GM12875 (cell line): Measurements from ENCODE around the gene KLHL9.
A peak's percentile ranks its signal among the peaks of the same experiment; 100 is the strongest.

Experiments used
- H3K4me3 ChIP-seq: one replicate; pipeline ENCODE4 v1.5.1; 2011; ENCODE audit warnings: low read depth, low read length, control low read depth
- CTCF ChIP-seq: IDR thresholded peaks from 2 replicates; pipeline ENCODE4 v1.5.1; 2011; ENCODE audit warnings: low read depth, mild to moderate bottlenecking, control low read depth, inconsistent platforms, low read length, moderate library complexity, borderline replicate concordance; ENCODE audit not compliant: insufficient read depth

Gene KLHL9

GRCh38 chr9:21331676-21332402 is 3.4 kb downstream of the KLHL9 start:
- H3K4me3 ChIP-seq = no peak overlapping the region
- TF ChIP-seq CTCF = no peak

- no peak overlapping the region for H3K4me3 ChIP-seq
- peak; percentile 37; the same call in 1 of the 2 replicates for TF ChIP-seq CTCF
Observed at GRCh38 chr9:21326526-21327139, 8.6 kb downstream of the KLHL9 start.

- H3K4me3 ChIP-seq = no peak overlapping the region
- no peak for TF ChIP-seq CTCF
Observed at GRCh38 chr9:21324047-21324446, 11.2 kb downstream of the KLHL9 start.

DNA sequence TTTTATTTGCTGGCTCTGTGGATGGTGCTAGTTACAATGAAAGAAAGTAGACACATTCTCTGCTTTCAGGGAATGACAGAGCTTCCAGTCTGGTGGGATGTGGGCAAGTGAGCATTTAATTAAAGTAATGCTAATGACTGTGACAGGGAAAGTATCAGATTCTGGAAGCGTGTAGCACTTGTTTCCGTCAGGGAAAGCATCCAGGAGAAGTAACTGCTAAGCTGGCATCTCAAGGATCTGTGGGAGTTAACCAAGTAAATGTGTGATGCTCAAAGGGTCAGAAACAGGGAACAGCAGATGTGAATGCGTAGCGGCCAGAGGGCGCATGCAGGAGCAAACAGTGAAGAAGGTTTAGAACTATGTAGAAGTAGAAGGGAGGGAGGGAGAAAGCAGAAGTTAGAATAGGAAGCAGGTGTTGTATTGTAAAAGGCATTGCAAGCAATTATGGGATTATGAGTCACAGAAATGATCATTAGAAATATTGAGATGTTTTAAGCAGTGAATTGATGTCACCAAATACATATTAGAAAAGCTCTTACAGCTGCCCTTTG is 12.2 kb downstream of the KLHL9 start:
- H3K4me3 ChIP-seq = no peak overlapping the region
- no peak for TF ChIP-seq CTCF

GRCh38 chr9:21320465-21320864 is 14.7 kb downstream of the KLHL9 start:
- no peak overlapping the region for H3K4me3 ChIP-seq
- TF ChIP-seq CTCF = no peak

DNA sequence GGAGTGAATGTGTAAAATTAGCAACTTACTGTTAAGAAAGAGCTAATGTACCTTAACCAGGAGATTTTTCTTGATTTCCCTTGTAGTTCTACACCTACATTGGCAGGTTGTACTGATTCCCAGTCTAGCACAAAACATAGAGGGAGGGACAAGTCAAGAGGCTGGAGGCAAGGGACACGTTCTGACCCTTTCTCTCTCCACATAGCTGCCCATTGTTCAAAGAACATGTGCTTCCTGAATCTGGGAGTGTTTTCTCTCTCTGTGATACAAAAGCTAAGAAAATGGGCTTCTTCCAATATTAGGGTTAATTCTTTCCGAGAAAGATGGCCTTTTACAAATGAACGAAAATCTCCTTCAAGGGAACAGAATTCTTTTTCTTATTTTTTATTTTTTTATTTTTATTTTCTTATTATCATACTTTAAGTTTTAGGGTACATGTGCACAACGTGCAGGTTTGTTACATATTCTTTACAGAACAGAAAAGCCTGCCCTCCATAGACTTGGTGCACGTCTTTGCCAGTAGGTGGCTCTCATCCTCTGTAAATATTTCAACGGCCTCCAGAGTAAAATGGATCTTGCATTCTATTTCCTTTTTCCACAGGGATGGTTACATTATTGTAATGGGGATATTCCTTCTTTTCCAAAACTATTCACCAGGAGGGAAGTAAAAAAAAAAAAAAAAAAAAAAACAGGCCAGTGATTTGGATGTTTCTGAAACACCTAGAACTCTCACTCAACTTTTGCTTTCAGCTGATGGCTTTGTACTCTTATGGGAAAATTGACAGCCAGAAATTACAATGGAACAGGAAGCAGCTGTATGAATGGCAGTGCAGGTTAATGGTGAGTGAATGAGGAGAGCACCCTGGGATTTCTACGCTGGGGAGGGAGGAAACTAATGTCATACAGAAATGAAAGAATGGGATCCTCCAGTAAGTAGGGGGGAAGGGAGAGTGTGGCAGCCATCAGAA is 17.0 kb downstream of the KLHL9 start:
- TF ChIP-seq CTCF = peak; percentile 53; the same call in 1 of the 2 replicates
- H3K4me3 ChIP-seq = no peak overlapping the region
